Uterus (tissue), 2 donors: ENCODE data around the gene ICE1.

Experiments
- CTCF ChIP-seq, 4 experiments: fragments of 200-600 bp in 2 of 4; fragments of 450-650 bp in 2 of 4; sonication (generic) in 2 of 4; IDR thresholded peaks; one replicate each; pipeline ENCODE4 v1.5.1; 2016 to 2019; ENCODE audit warnings: antibody characterized with exemption in 4 of 4, mild to moderate bottlenecking in 2 of 4, moderate library complexity in 1 of 4
- POLR2A ChIP-seq, 2 donors: fragments of 450-650 bp; IDR thresholded peaks; one replicate each; pipeline ENCODE4 v1.6.1; 2016; ENCODE audit warnings: antibody characterized with exemption in 2 of 2, mild to moderate bottlenecking in 1 of 2, moderate library complexity in 1 of 2

DNA sequence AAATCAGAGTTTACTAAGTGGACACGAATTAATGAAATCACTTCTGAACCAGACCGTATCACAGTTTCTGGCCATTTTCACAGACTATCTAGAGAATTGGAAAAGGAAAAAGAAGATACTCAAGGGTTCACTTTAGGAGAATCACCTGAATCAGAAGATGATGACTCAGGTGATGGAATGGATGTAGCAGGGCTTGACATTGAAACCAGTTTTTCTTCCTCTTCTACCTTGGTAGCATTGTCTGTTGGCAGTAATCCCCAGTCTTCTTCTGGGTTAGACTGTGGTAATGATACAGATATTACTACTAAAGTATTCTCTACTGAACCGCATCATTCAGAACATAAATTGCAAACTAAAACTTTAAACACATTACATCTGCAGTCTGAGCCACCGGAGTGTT is 38.5 kb downstream of the ICE1 start:
- no peak for TF ChIP-seq POLR2A (IDR thresholded peaks at IDR 0.05)
- TF ChIP-seq CTCF (IDR thresholded peaks at IDR 0.05), result no peak
